GM12878 (cell line): Measurements from ENCODE around the gene SWI5.

ENCODE experiments used
- CEBPB ChIP-seq, 2 experiments: fragments of 150-350 bp in 1 of 2; IDR thresholded peaks; 2 replicates each; pipeline ENCODE4 v1.6.1; 2012 to 2014; ENCODE audit warnings: low read depth in 2 of 2, low read length in 2 of 2, borderline replicate concordance in 1 of 2, inconsistent platforms in 1 of 2
- EZH2 ChIP-seq: IDR thresholded peaks from 2 replicates; pipeline ENCODE4 v1.6.1; 2012; ENCODE audit warnings: low read depth, mild to moderate bottlenecking, control low read depth, inconsistent platforms, low read length, borderline replicate concordance; ENCODE audit not compliant: control insufficient read depth
- TARDBP ChIP-seq: IDR thresholded peaks from 2 replicates; pipeline ENCODE4 v1.6.1; 2016; ENCODE audit warnings: borderline replicate concordance
- YY1 ChIP-seq: IDR thresholded peaks from 2 replicates; pipeline ENCODE4 v1.6.1; 2011; ENCODE audit warnings: low read depth, mild to moderate bottlenecking, low read length
- TF ChIP-seq, protein P1 (sequence below), 3 experiments: IDR thresholded peaks in 2 of 3; conservative IDR thresholded peaks in 1 of 3; 2 replicates each; pipeline ENCODE4 v1.5.1; 2011; ENCODE audit warnings: low read depth in 3 of 3, low read length in 3 of 3, mild to moderate bottlenecking in 3 of 3, control low read depth in 2 of 3, moderate library complexity in 2 of 3, inconsistent platforms in 1 of 3, mixed read lengths in 1 of 3; ENCODE audit not compliant: control insufficient read depth in 2 of 3, insufficient read depth in 1 of 3; ENCODE audit errors: extremely low read depth in 1 of 3
- TF ChIP-seq, protein P2 (sequence below): IDR thresholded peaks from 2 replicates; pipeline ENCODE4 v1.6.1; 2011; ENCODE audit warnings: low read depth, low read length, improper control_type of control experiment, borderline replicate concordance

DNA sequence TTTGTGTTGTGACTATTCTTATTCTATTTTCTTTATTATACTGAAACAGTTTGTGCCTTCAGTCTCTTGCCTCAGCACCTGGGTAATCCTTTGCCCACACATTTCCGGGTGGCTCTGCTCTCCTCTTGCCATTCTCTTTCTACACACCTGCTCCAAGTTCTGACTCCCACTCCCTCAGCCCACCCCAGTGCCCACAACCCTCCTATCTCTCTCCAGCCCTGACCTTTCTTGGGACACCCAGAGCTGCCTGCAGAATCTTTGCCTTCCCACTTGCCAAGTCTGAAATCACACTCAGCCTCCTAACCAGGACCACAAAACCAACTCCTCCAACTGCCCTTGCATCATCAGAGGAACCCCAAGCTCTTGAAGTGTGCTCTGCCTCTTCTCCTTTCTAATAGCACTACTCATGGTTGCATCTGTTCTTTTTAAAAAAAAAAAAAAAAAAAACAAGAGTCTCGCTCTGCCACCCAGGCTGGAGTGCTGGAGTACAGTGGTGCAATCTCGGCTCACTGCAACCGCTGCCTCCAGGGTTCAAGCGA is 4.1 kb downstream of the SWI5 start:
- no peak for TF ChIP-seq YY1
- TF ChIP-seq, protein P1, sequence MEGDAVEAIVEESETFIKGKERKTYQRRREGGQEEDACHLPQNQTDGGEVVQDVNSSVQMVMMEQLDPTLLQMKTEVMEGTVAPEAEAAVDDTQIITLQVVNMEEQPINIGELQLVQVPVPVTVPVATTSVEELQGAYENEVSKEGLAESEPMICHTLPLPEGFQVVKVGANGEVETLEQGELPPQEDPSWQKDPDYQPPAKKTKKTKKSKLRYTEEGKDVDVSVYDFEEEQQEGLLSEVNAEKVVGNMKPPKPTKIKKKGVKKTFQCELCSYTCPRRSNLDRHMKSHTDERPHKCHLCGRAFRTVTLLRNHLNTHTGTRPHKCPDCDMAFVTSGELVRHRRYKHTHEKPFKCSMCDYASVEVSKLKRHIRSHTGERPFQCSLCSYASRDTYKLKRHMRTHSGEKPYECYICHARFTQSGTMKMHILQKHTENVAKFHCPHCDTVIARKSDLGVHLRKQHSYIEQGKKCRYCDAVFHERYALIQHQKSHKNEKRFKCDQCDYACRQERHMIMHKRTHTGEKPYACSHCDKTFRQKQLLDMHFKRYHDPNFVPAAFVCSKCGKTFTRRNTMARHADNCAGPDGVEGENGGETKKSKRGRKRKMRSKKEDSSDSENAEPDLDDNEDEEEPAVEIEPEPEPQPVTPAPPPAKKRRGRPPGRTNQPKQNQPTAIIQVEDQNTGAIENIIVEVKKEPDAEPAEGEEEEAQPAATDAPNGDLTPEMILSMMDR (IDR thresholded peaks at IDR 0.05 in 2 of 3, conservative IDR thresholded peaks at IDR 0.05 in 1 of 3; ENCODE audit: control insufficient read depth in 2 of 3, extremely low read depth in 1 of 3, insufficient read depth in 1 of 3, low read depth in 3 of 3, low read length in 3 of 3) = no peak
- TF ChIP-seq, protein P2, sequence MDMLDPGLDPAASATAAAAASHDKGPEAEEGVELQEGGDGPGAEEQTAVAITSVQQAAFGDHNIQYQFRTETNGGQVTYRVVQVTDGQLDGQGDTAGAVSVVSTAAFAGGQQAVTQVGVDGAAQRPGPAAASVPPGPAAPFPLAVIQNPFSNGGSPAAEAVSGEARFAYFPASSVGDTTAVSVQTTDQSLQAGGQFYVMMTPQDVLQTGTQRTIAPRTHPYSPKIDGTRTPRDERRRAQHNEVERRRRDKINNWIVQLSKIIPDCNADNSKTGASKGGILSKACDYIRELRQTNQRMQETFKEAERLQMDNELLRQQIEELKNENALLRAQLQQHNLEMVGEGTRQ = no peak
- TF ChIP-seq EZH2 = no peak
- no peak for TF ChIP-seq TARDBP
- TF ChIP-seq CEBPB (IDR thresholded peaks at IDR 0.05; ENCODE audit: borderline replicate concordance in 1 of 2, low read depth in 2 of 2, low read length in 2 of 2) = no peak
